K562 (cell line): ENCODE measurements around the gene TMPO. TPM values are rescaled to one million over a fixed set of nuclear protein-coding genes. Genes with fewer than 3 reads are reported as not detected.

Experiments used
- BCOR ChIP-seq: fragments of 450-650 bp; IDR thresholded peaks from 2 replicates; pipeline ENCODE4 v1.6.1; 2016
- CBX3 ChIP-seq, 2 experiments: IDR thresholded peaks; 1 replicate in 1 of 2; 2 replicates in 1 of 2; pipeline ENCODE4 v1.6.1; 2012; ENCODE audit warnings: inconsistent platforms in 2 of 2, low read length in 2 of 2, borderline replicate concordance in 1 of 2, control low read depth in 1 of 2
- GABPB1 ChIP-seq: sonication (generic); formaldehyde crosslinking; IDR thresholded peaks from 2 replicates; pipeline ENCODE4 v1.8.0; 2022; ENCODE audit warnings: mild to moderate bottlenecking, missing genetic modification reagents
- HCFC1 ChIP-seq: IDR thresholded peaks from 2 replicates; pipeline ENCODE4 v1.6.1; 2012; ENCODE audit warnings: low read depth, low read length, improper control_type of control experiment
- MAFG ChIP-seq: fragments of 450-650 bp; conservative IDR thresholded peaks from 2 replicates; pipeline ENCODE4 v1.6.1; 2016; ENCODE audit warnings: missing genetic modification characterization, missing compliant biosample characterization
- NKRF ChIP-seq: fragments of 450-650 bp; IDR thresholded peaks from 2 replicates; pipeline ENCODE4 v1.6.1; 2016; ENCODE audit warnings: borderline replicate concordance
- NR2F6 ChIP-seq: fragments of 450-650 bp; formaldehyde crosslinking; IDR thresholded peaks from 2 replicates; pipeline ENCODE4 v1.4.0; 2020; ENCODE audit warnings: mild to moderate bottlenecking
- PCBP1 ChIP-seq: fragments of 200-400 bp; formaldehyde crosslinking; IDR thresholded peaks from 2 replicates; pipeline ENCODE4 v1.6.1; 2018; ENCODE audit warnings: mild to moderate bottlenecking, low read depth, low read length; ENCODE audit not compliant: poor library complexity, severe bottlenecking
- PHF21A ChIP-seq: fragments of 450-650 bp; IDR thresholded peaks from 2 replicates; pipeline ENCODE4 v1.6.1; 2017; ENCODE audit warnings: low read depth, borderline replicate concordance
- PRPF4 ChIP-seq: fragments of 200-400 bp; formaldehyde crosslinking; IDR thresholded peaks from one replicate; pipeline ENCODE4 v1.6.1; 2017; ENCODE audit warnings: low read length, low read depth, mild to moderate bottlenecking; ENCODE audit not compliant: insufficient read depth, poor library complexity, severe bottlenecking
- RBM15 ChIP-seq: fragments of 200-400 bp; formaldehyde crosslinking; IDR thresholded peaks from 2 replicates; pipeline ENCODE4 v1.6.1; 2018; ENCODE audit warnings: mild to moderate bottlenecking, low read length, moderate library complexity; ENCODE audit not compliant: insufficient read depth
- RERE ChIP-seq: sonication (generic); formaldehyde crosslinking; IDR thresholded peaks from 2 replicates; pipeline ENCODE4 v1.8.0; 2023; ENCODE audit warnings: missing genetic modification reagents, mild to moderate bottlenecking, borderline replicate concordance
- SMAD1 ChIP-seq: fragments of 150-350 bp; IDR thresholded peaks from 2 replicates; pipeline ENCODE4 v1.6.1; 2014; ENCODE audit warnings: low read length, low read depth; ENCODE audit not compliant: partially characterized antibody
- SP2 ChIP-seq: IDR thresholded peaks from 2 replicates; pipeline ENCODE4 v1.6.1; 2011; ENCODE audit warnings: mild to moderate bottlenecking, low read depth, low read length, moderate library complexity; ENCODE audit not compliant: poor library complexity, severe bottlenecking; ENCODE audit errors: extremely low read depth
- ZBTB12 ChIP-seq: fragments of 250-450 bp; sonication (Bioruptor Pico); IDR thresholded peaks from 2 replicates; pipeline ENCODE4 v1.4.0; 2020
- ZNF764 ChIP-seq: fragments of 250-450 bp; sonication (Bioruptor Pico); IDR thresholded peaks from 2 replicates; pipeline ENCODE4 v1.4.0; 2020; ENCODE audit warnings: low read depth, mild to moderate bottlenecking, moderate library complexity
- polyA plus RNA-seq, 8 experiments: library from polyadenylated mRNA; depleted of rRNA in 4 of 8; stranded (reverse) in 5 of 8; unstranded in 3 of 8; fragments of >200 nt; fragmentation: Nextera tagmentation in 2 of 8; fragmentation: Illumina TruSeq in 1 of 8; extraction: Ambion mirVana in 2 of 8; extraction: Trizol in 1 of 8; gene quantifications; 2 replicates each; pipeline versions ENCODE4 v1.2.1 to v1.2.3, GENCODE V29; 2011 to 2014; ENCODE audit warnings: inconsistent platforms in 1 of 8, missing spikeins in 1 of 8
- total RNA-seq, 7 experiments: library from RNA; depleted of rRNA in 6 of 7; stranded (reverse); fragments of >200 nt in 6 of 7; fragmentation: Illumina TruSeq in 2 of 7; extraction: Trizol in 2 of 7; gene quantifications; 2 replicates each; pipeline versions ENCODE4 v1.2.1 to v1.2.3, GENCODE V29; 2011 to 2021; ENCODE audit warnings: low replicate concordance in 1 of 7

Gene TMPO
- total and polyA plus RNA-seq, 9 of the 15 experiments (the other 6 are each of a cell fraction or from before 2014, with no cell fraction given): 62.1 to 263 (median 182) TPM

DNA sequence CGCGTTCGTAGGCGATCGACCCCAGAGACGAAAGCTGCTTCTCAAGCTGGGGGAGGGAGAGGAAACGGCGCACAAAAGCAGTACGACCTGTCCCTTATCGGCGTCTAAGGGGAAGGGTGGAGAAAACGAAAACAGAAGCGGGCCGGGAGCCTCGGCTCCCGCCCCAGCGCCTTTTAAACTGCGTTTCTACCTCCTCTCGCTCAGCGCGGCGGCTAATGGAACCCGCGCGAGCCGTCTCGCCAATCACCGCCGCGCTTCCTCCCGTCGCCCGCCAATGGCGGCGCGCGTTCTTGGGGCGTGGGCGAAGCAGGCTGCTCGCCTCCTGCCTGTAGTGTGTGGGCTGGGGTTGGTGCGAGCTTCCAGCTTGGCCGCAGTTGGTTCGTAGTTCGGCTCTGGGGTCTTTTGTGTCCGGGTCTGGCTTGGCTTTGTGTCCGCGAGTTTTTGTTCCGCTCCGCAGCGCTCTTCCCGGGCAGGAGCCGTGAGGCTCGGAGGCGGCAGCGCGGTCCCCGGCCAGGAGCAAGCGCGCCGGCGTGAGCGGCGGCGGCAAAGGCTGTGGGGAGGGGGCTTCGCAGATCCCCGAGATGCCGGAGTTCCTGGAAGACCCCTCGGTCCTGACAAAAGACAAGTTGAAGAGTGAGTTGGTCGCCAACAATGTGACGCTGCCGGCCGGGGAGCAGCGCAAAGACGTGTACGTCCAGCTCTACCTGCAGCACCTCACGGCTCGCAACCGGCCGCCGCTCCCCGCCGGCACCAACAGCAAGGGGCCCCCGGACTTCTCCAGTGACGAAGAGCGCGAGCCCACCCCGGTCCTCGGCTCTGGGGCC, at the start of gene TMPO (continued):
- TF ChIP-seq HCFC1 (peak; percentile 79), CBX3 (IDR thresholded peaks at IDR 0.05; ENCODE audit: borderline replicate concordance in 1 of 2, low read length in 2 of 2) (peak in 1 of 2 experiments; percentile 27; a peak in 1 of 3 replicates), SMAD1 (peak; percentile 80), RERE (CRISPR knock-in tag) (peak; percentile 81; the same call in 1 of the 2 replicates), PRPF4 (peak; percentile 70), BCOR (peak; percentile 11; the same call in 1 of the 2 replicates), PCBP1 (peak; percentile 75), ZBTB12 (0 out of 2 replicates have a peak, but pooled peaks have one; percentile 3), NR2F6 (CRISPR knock-in tag) (no peak), GABPB1 (CRISPR knock-in tag) (peak; percentile 69), NKRF (no peak; the same call in 1 of the 2 replicates), RBM15 (no peak), PHF21A (peak; percentile 3; the same call in 1 of the 2 replicates), MAFG (tag) (no peak), ZNF764 (CRISPR knock-in tag) (no peak), SP2 (peak; percentile 7)
